Neuronal stem cell (in vitro differentiated cells): Measurements from ENCODE around the gene PACRG.

Source experiments
- DNase-seq: peaks from one replicate; pipeline ENCODE4 v3.0.0-alpha.2; 2013; ENCODE audit warnings: low spot score
- H2AFZ ChIP-seq: one replicate; pipeline ENCODE4 v1.6.1; 2013; ENCODE audit warnings: mild to moderate bottlenecking, low read length, inconsistent platforms
- H2AK5ac ChIP-seq: 2 replicates; pipeline ENCODE4 v1.6.1; 2013; ENCODE audit warnings: low read depth, mild to moderate bottlenecking, inconsistent platforms, low read length, moderate library complexity, mixed read lengths
- H2BK120ac ChIP-seq: 2 replicates; pipeline ENCODE4 v1.6.1; 2013; ENCODE audit warnings: low read depth, mild to moderate bottlenecking, inconsistent platforms, low read length, moderate library complexity, mixed read lengths
- H2BK12ac ChIP-seq: one replicate; pipeline ENCODE4 v1.6.1; 2013; ENCODE audit warnings: low read length, inconsistent platforms
- H2BK15ac ChIP-seq: 2 replicates; pipeline ENCODE4 v1.6.1; 2013; ENCODE audit warnings: mild to moderate bottlenecking, low read length, inconsistent platforms, mixed read lengths
- H2BK5ac ChIP-seq: one replicate; pipeline ENCODE4 v1.6.1; 2013; ENCODE audit warnings: inconsistent platforms, mild to moderate bottlenecking, low read length, moderate library complexity
- H3K14ac ChIP-seq: one replicate; pipeline ENCODE4 v1.6.1; 2013; ENCODE audit warnings: low read length, inconsistent platforms
- H3K18ac ChIP-seq: 2 replicates; pipeline ENCODE4 v1.6.1; 2013; ENCODE audit warnings: low read length, inconsistent platforms
- H3K23ac ChIP-seq: 2 replicates; pipeline ENCODE4 v1.6.1; 2013; ENCODE audit warnings: low read depth, mild to moderate bottlenecking, mixed read lengths, low read length, inconsistent platforms; ENCODE audit not compliant: poor library complexity
- H3K27ac ChIP-seq: replicated peaks from 3 replicates; pipeline ENCODE4 v1.5.1; 2013; ENCODE audit warnings: low read length, inconsistent platforms
- H3K27me3 ChIP-seq, 3 experiments: 2 replicates each; pipeline ENCODE4 v1.6.1; 2013; ENCODE audit warnings: low read length in 3 of 3, mild to moderate bottlenecking in 2 of 3, inconsistent platforms in 1 of 3, low read depth in 1 of 3, mixed read lengths in 1 of 3, moderate library complexity in 1 of 3; ENCODE audit not compliant: control insufficient read depth in 3 of 3, insufficient read depth in 3 of 3
- H3K36me3 ChIP-seq, 2 donors: replicated peaks in 1 of 2; 2 replicates each; pipeline ENCODE4 v1.6.1; 2013; ENCODE audit warnings: low read length in 2 of 2; ENCODE audit not compliant: control insufficient read depth in 2 of 2, insufficient read depth in 2 of 2
- H3K4ac ChIP-seq: 2 replicates; pipeline ENCODE4 v1.6.1; 2013; ENCODE audit warnings: inconsistent platforms, mild to moderate bottlenecking, low read length, moderate library complexity
- H3K4me1 ChIP-seq, 2 donors: 1 replicate in 1 of 2; 2 replicates in 1 of 2; pipeline ENCODE4 v1.6.1; 2013; ENCODE audit warnings: low read length in 2 of 2, low read depth in 1 of 2; ENCODE audit not compliant: control insufficient read depth in 2 of 2, insufficient read depth in 1 of 2
- H3K4me2 ChIP-seq: one replicate; pipeline ENCODE4 v1.6.1; 2013; ENCODE audit warnings: mild to moderate bottlenecking, low read length, inconsistent platforms; ENCODE audit not compliant: insufficient read depth, poor library complexity, severe bottlenecking
- H3K4me3 ChIP-seq, 2 donors: 2 replicates each; pipeline ENCODE4 v1.5.1; 2013; ENCODE audit warnings: low read length in 2 of 2, mild to moderate bottlenecking in 2 of 2, inconsistent platforms in 1 of 2, moderate library complexity in 1 of 2
- H3K79me1 ChIP-seq: one replicate; pipeline ENCODE4 v1.6.1; 2013; ENCODE audit warnings: low read depth, mild to moderate bottlenecking, inconsistent platforms, low read length, moderate library complexity
- H3K9ac ChIP-seq: one replicate; pipeline ENCODE4 v1.6.1; 2013; ENCODE audit warnings: mild to moderate bottlenecking, low read depth, low read length, inconsistent platforms; ENCODE audit not compliant: poor library complexity
- H3K9me3 ChIP-seq, 2 donors: replicated peaks in 1 of 2; 2 replicates each; pipeline versions ENCODE3 to v1.6.1; 2013; ENCODE audit warnings: low read length in 2 of 2, mild to moderate bottlenecking in 2 of 2, inconsistent platforms in 1 of 2, low read depth in 1 of 2, mixed read lengths in 1 of 2, moderate library complexity in 1 of 2; ENCODE audit not compliant: control insufficient read depth in 2 of 2, insufficient read depth in 1 of 2
- H4K8ac ChIP-seq: one replicate; pipeline ENCODE4 v1.6.1; 2013; ENCODE audit warnings: low read depth, mild to moderate bottlenecking, inconsistent platforms, low read length, moderate library complexity
- H4K91ac ChIP-seq: one replicate; pipeline ENCODE4 v1.6.1; 2013; ENCODE audit warnings: low read length, low read depth, mild to moderate bottlenecking, inconsistent platforms; ENCODE audit not compliant: poor library complexity
- WGBS, 2 donors: extraction: QIAGEN DNeasy Blood & Tissue Kit; methylation state at CpG; one replicate each; pipeline ENCODE4 v1.1.7; 2013; ENCODE audit warnings: missing lambda C conversion rate in 2 of 2, mixed read lengths in 1 of 2; ENCODE audit not compliant: insufficient read length in 2 of 2, insufficient replicate concordance in 1 of 2; ENCODE audit errors: extremely low coverage in 2 of 2; 5-methylcytosine and 5-hydroxymethylcytosine counted together

PACRG gene

DNA sequence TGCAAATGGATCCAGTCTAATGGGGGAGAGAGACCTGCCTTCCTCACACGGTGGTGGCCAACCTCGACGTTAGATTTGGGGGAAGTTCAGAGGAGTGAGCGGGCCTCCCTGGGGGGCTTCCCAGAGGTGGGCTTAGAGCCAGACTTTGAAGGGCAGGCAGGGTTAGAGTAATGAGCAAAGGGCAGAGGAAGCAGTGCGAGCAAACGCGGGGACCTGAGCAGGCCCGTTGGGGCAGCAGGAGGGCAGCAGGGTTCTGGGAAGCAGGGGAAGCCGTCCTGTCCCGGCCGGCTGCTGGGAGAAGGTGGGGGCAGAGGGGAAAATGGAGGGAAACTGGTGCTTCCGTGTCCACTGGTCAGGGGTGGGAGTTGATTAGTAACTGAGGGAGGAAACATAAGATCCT lies 474.1 kb downstream of the PACRG start:
- WGBS, 2 donors, result no CpG with 5 or more reads among the region's 12 CpGs
- no peaks in the 10 kb centered on the region for H3K27me3 ChIP-seq

DNA sequence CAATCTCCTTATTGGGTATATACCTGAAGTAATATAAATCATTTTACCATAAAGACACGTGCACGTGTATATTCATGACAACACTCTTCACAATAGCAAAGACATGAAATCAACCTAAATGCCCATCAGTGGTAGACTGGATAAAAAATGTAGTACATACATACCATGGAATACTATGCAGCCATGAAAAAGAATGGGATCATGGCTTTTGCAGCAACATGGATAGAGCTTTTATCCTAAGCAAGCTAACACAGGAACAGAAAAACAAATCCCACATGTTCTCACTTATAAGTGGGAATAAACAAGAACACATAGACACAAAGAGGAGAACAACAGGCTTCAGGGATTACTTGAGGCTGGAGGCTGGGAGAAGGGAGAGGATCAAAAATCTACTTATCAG lies 478.4 kb downstream of the PACRG start:
- Histone ChIP-seq H3K9ac (no peak overlapping the region), H2AK5ac (no peak overlapping the region), H4K8ac (no peak overlapping the region), H2BK120ac (no peak overlapping the region), H3K4me1 (no peaks in the 10 kb centered on the region), H2AFZ (no peak overlapping the region), H3K4ac (no peak overlapping the region), H3K27ac (no peak overlapping the region), H2BK12ac (no peak overlapping the region), H3K9me3 (peaks cover 0 to 11% of the 10 kb centered on the region in 2 donors), H3K4me3 (no peak overlapping the region), H2BK5ac (no peak overlapping the region), H3K14ac (no peak overlapping the region), H3K36me3 (no peaks in the 10 kb centered on the region), H4K91ac (no peak overlapping the region), H3K4me2 (no peak overlapping the region), H3K79me1 (no peaks in the 10 kb centered on the region), H3K23ac (no peak overlapping the region), H3K18ac (no peak overlapping the region), H2BK15ac (no peak overlapping the region), H3K27me3 (no peaks in the 10 kb centered on the region)
- WGBS, 2 donors, result no CpG with 5 or more reads among the region's 2 CpGs
- no peak for DNase-seq

More for the DNA sequence above, 474.1 kb downstream of the PACRG start:
- Histone ChIP-seq H3K14ac (no peak overlapping the region), H3K79me1 (no peaks in the 10 kb centered on the region), H2BK12ac (no peak overlapping the region), H4K91ac (no peak overlapping the region), H2BK15ac (peak overlapping the region; percentile 77), H3K4me1 (peaks cover 0 to 3% of the 10 kb centered on the region in 2 donors), H3K4me2 (no peak overlapping the region), H3K23ac (no peak overlapping the region), H2BK120ac (no peak overlapping the region), H3K4me3 (no peak overlapping the region), H3K36me3 (no peaks in the 10 kb centered on the region), H2AFZ (no peak overlapping the region), H2AK5ac (peak overlapping the region; percentile 24), H3K9me3 (peaks cover 0 to 8% of the 10 kb centered on the region in 2 donors), H3K27ac (no peak overlapping the region), H4K8ac (no peak overlapping the region), H3K18ac (no peak overlapping the region), H3K9ac (no peak overlapping the region), H3K4ac (no peak overlapping the region), H2BK5ac (peak overlapping the region; percentile 77)
- no peak for DNase-seq

DNA sequence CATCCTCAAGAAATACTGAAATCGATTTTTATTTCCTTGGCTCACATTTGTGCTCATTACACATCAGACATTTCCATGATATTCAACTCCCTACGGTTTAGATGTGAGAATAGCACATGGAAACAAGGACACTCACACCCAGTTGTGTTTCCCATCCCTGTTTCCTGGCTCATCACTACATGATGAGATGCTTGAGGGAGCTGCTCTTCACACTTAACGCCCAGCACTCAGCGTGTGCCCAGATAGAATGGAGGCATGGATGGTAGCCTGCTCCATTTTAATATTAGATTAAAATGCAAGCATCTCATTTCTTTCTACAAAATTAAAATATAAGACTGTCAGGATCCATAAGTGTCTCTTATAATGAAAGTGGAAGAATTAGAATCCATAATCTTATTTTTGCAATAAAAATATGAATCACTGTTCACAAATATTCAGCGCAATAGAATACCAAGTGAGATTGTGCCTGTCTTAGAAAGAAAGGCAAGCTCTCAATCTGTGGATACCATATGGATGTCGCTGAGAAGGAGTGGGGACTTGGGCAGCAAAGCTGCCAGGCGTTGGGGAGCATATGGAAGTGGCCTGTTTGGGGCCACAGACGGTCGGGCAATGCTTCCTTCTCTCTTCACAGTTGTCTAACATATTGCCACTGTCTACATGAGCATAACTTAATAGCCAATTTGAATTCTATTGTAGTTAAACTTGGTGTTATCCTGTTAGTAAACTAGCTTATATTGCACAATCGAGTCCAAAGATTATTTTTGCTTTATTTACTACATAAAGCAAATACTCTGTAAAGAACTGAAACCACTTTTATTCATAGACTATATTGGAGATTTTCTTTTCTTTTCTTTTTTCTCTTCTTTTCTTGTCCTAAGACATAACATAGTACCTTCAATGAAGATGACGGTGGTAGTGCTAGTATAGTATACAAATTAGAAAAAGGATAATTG lies 479.9 kb downstream of the PACRG start:
- DNase-seq, result no peak

GRCh38 chr6:163209005-163209404 lies 481.2 kb downstream of the PACRG start:
- Histone ChIP-seq H3K27me3 (no peaks in the 10 kb centered on the region), H3K23ac (no peak overlapping the region), H3K4me3 (no peak overlapping the region), H4K91ac (no peak overlapping the region), H2BK5ac (no peak overlapping the region), H2BK15ac (no peak overlapping the region), H3K27ac (no peak overlapping the region), H3K4me1 (no peaks in the 10 kb centered on the region), H3K14ac (no peak overlapping the region), H4K8ac (no peak overlapping the region), H3K36me3 (peaks cover 0 to 2% of the 10 kb centered on the region in 2 donors), H2AK5ac (no peak overlapping the region), H3K9ac (no peak overlapping the region), H3K4ac (no peak overlapping the region), H3K79me1 (no peaks in the 10 kb centered on the region), H3K4me2 (no peak overlapping the region), H2BK12ac (no peak overlapping the region), H3K9me3 (peaks cover 4 to 23% of the 10 kb centered on the region in 2 donors), H2AFZ (no peak overlapping the region), H2BK120ac (no peak overlapping the region), H3K18ac (no peak overlapping the region)
- DNase-seq, result no peak
- WGBS, 2 donors, result no CpG with 5 or more reads among the region's 4 CpGs

More for the DNA sequence above, 479.9 kb downstream of the PACRG start:
- H2AFZ ChIP-seq, result no peak overlapping the region
- no peak overlapping the region for H3K4ac ChIP-seq
- no peak overlapping the region for H2AK5ac ChIP-seq
- peaks cover 0 to 2% of the 10 kb centered on the region in 2 donors for H3K36me3 ChIP-seq
- no peaks in the 10 kb centered on the region for H3K79me1 ChIP-seq
- no peak overlapping the region for H2BK120ac ChIP-seq
- H2BK12ac ChIP-seq, result no peak overlapping the region
- H2BK5ac ChIP-seq, result no peak overlapping the region
- H3K27ac ChIP-seq, result no peak overlapping the region
- peak overlapping the region; percentile 56 for H3K14ac ChIP-seq
- H3K4me2 ChIP-seq, result no peak overlapping the region
- H3K23ac ChIP-seq, result no peak overlapping the region
- no peaks in the 10 kb centered on the region for H3K27me3 ChIP-seq
- H3K9ac ChIP-seq, result no peak overlapping the region
- H3K9me3 ChIP-seq, result peaks cover 4 to 23% of the 10 kb centered on the region in 2 donors
- no peak overlapping the region for H2BK15ac ChIP-seq
- no peak overlapping the region for H3K4me3 ChIP-seq
- WGBS, 2 donors, result no CpG with 5 or more reads among the region's 11 CpGs
- H4K91ac ChIP-seq, result no peak overlapping the region
- no peak overlapping the region for H4K8ac ChIP-seq
- no peak overlapping the region for H3K18ac ChIP-seq
- H3K4me1 ChIP-seq, result no peaks in the 10 kb centered on the region
